CD4-positive, alpha-beta T cell treated with Interferon gamma for 1 hour (primary cell): ENCODE results near the gene MINDY2.
"Not testable (repeated sequence)": the region's sequence is repeated elsewhere in the genome, so short reads cannot be mapped to it uniquely, and the experiment has no call there.

Source experiments
- DNase-seq: peaks from one replicate; pipeline ENCODE4 v3.0.0-alpha.2; 2020

Gene MINDY2

GRCh38 chr15:58755350-58755749 is 15.8 kb upstream of the MINDY2 start:
- DNase-seq: no peak

- DNase-seq: no peak
These were observed 15.1 kb upstream of the MINDY2 start for GRCh38 chr15:58755956-58756355.

- no peak for DNase-seq
These were observed 13.0 kb upstream of the MINDY2 start for GRCh38 chr15:58758141-58758540.

- no peak for DNase-seq
These were observed 10.6 kb upstream of the MINDY2 start for GRCh38 chr15:58760385-58761009.

- no peak for DNase-seq
These were observed 10.1 kb upstream of the MINDY2 start for GRCh38 chr15:58761010-58761388.

GRCh38 chr15:58762285-58762684 is 8.8 kb upstream of the MINDY2 start:
- no peak for DNase-seq

- DNase-seq: no peak
These were observed 8.4 kb upstream of the MINDY2 start for GRCh38 chr15:58762731-58763130.

- DNase-seq: no peak
These were observed 6.6 kb upstream of the MINDY2 start for GRCh38 chr15:58764468-58764867.

- no peak for DNase-seq
These were observed 4.8 kb upstream of the MINDY2 start for GRCh38 chr15:58766290-58766689.

GRCh38 chr15:58768601-58769004 is 2.5 kb upstream of the MINDY2 start:
- DNase-seq: not testable (repeated sequence)

GRCh38 chr15:58770519-58770856 is 614 bp upstream of the MINDY2 start:
- peak; percentile 25 for DNase-seq

GRCh38 chr15:58771621-58772250 is 634 bp downstream of the MINDY2 start:
- DNase-seq: no peak

- DNase-seq: no peak
These were observed 1.9 kb downstream of the MINDY2 start for GRCh38 chr15:58773024-58773423.

- DNase-seq: no peak
These were observed 4.3 kb downstream of the MINDY2 start for GRCh38 chr15:58775402-58775801.

GRCh38 chr15:58777107-58777506 is 6.0 kb downstream of the MINDY2 start:
- DNase-seq: no peak

- DNase-seq: no peak
These were observed 8.5 kb downstream of the MINDY2 start for GRCh38 chr15:58779554-58779953.

- no peak for DNase-seq
These were observed 14.3 kb downstream of the MINDY2 start for GRCh38 chr15:58785355-58785754.

GRCh38 chr15:58788056-58788710 is 17.1 kb downstream of the MINDY2 start:
- no peak for DNase-seq

GRCh38 chr15:58793862-58794261 is 22.8 kb downstream of the MINDY2 start:
- DNase-seq: no peak

GRCh38 chr15:58795825-58796224 is 24.7 kb downstream of the MINDY2 start:
- DNase-seq: no peak

- no peak for DNase-seq
These were observed 26.4 kb downstream of the MINDY2 start for GRCh38 chr15:58797505-58797904.

GRCh38 chr15:58805095-58805494 is 34.0 kb downstream of the MINDY2 start:
- DNase-seq: no peak

GRCh38 chr15:58823267-58823666 is 52.2 kb downstream of the MINDY2 start:
- DNase-seq: not testable (repeated sequence)

GRCh38 chr15:58830556-58830955 is 59.5 kb downstream of the MINDY2 start:
- no peak for DNase-seq
